Bronchial epithelial cell (primary cell): Measurements from ENCODE around the gene LIPG. TPM values are rescaled to one million over a fixed set of nuclear protein-coding genes. Genes with fewer than 3 reads are reported as not detected.
"Not testable (repeated sequence)": the region's sequence is repeated elsewhere in the genome, so short reads cannot be mapped to it uniquely, and the experiment has no call there.

Experiments
- DNase-seq: peaks from one replicate; pipeline ENCODE4 v3.0.0-alpha.2; 2010; ENCODE audit warnings: low read depth
- FAIRE-seq: peaks from 2 replicates; lab custom pipeline; 2011; peaks lifted over from hg19 to GRCh38; lab: Jason Lieb, UNC
- H3K27me3 ChIP-seq: 2 replicates; pipeline ENCODE4 v1.5.1; 2011; ENCODE audit warnings: low read length; ENCODE audit not compliant: control insufficient read depth, insufficient read depth
- H3K36me3 ChIP-seq: 2 replicates; pipeline ENCODE4 v1.5.1; 2011; ENCODE audit warnings: low read length; ENCODE audit not compliant: control insufficient read depth, insufficient read depth
- H3K4me3 ChIP-seq: 2 replicates; pipeline ENCODE4 v1.5.1; 2011; ENCODE audit warnings: mild to moderate bottlenecking, low read depth, low read length, control low read depth
- CTCF ChIP-seq: IDR thresholded peaks from 2 replicates; pipeline ENCODE4 v1.5.1; 2011; ENCODE audit warnings: mild to moderate bottlenecking, moderate library complexity, low read length, control low read depth, inconsistent platforms; ENCODE audit not compliant: insufficient read depth, severe bottlenecking
- total RNA-seq: library from RNA; depleted of rRNA; stranded (reverse); fragments of >200 nt; gene quantifications from 2 replicates; pipeline ENCODE4 v1.2.1, GENCODE V29; 2014

The LIPG gene
- total RNA-seq, 1 donor from 2014 or later = 9.5 TPM

GRCh38 chr18:49559326-49559931 is 2.4 kb upstream of the LIPG start:
- not testable (repeated sequence) for H3K36me3 ChIP-seq, FAIRE-seq, H3K4me3 ChIP-seq, H3K27me3 ChIP-seq
- peak; percentile 35 for TF ChIP-seq CTCF
- DNase-seq = peak; percentile 61

- H3K27me3 ChIP-seq = no peaks in the 10 kb centered on the region
- FAIRE-seq (no peak), DNase-seq (no peak)
- TF ChIP-seq CTCF = no peak
- H3K36me3 ChIP-seq = peaks cover 1% of the 10 kb centered on the region
- H3K4me3 ChIP-seq = no peak overlapping the region
These were observed 1.6 kb upstream of the LIPG start for GRCh38 chr18:49560277-49560623.

- H3K4me3 ChIP-seq = peak overlapping the region; percentile 47
- TF ChIP-seq CTCF = no peak
- H3K27me3 ChIP-seq = no peaks in the 10 kb centered on the region
- FAIRE-seq = no peak
- no peak for DNase-seq
- peaks cover 1% of the 10 kb centered on the region for H3K36me3 ChIP-seq
These were observed 1.1 kb upstream of the LIPG start for GRCh38 chr18:49560624-49561288.

GRCh38 chr18:49562481-49563129 is 748 bp downstream of the LIPG start:
- DNase-seq (peak; percentile 33), FAIRE-seq (no peak)
- H3K36me3 ChIP-seq = peaks cover 5% of the 10 kb centered on the region
- TF ChIP-seq CTCF = no peak
- H3K4me3 ChIP-seq = peak overlapping the region; percentile 47
- H3K27me3 ChIP-seq = no peaks in the 10 kb centered on the region

GRCh38 chr18:49563130-49563540 is 1.3 kb downstream of the LIPG start:
- FAIRE-seq (peak; percentile 95), DNase-seq (peak; percentile 92)
- H3K4me3 ChIP-seq = peak overlapping the region; percentile 47
- no peaks in the 10 kb centered on the region for H3K27me3 ChIP-seq
- TF ChIP-seq CTCF = no peak
- peaks cover 5% of the 10 kb centered on the region for H3K36me3 ChIP-seq
